Measurements from ENCODE around the gene F2.
"Not testable (repeated sequence)": the region's sequence is repeated elsewhere in the genome, so short reads cannot be mapped to it uniquely, and the experiment has no call there.

Gene F2

DNA sequence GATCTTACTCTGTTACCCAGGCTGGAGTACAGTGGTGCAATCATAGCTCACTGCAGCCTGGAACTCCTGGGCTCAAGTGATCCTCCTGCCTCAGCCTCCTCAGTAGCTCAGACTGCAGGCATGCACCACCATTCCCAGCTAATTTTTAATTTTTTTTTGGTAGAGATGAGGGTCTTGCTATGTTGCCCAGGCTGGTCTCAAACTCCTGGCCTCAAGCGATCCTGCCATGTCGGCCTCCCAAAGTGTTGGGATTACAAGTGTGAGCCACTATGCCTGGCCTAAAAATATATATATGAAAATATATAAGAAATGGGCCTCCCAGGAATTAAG is 1.2 kb upstream of the F2 start:
- not testable (repeated sequence) for DNase-seq (ENCODE audit: low read depth in 2 of 2, low spot score in 1 of 2)

DNA sequence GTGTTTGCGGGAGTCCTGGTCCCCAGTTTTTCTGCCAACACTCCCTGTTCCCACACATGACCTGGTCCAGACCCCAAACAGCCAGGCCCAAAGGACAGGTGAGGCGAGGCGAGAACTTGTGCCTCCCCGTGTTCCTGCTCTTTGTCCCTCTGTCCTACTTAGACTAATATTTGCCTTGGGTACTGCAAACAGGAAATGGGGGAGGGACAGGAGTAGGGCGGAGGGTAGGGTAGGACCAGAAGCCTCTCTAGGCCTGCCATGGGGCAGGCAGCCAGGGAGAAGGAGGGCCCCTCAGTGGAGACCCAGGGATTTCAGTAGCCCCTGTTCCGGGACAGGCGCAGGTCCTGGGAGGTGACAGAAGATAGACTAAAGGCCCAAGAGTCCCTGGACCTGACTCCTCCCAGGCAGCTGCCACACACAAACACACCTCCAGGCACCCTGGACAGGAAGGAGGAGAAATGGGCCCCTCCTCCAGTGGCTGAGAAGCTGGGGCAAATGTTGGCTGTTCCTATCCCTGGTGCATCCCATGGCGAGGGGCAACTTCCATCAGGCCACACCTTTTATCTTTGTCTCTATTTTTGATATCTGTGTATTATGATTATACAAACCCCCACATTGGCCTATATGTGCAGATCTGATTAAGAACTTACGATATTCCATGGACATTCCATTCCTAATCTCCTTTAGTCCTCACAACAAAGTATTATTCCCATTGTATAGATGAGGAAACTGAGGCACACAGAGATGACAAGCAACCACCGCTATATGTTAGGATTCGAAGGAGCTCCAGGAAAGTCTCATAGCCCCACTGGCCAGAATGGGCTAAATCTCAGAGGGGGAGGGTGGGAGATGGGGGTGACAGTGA is 626 bp upstream of the F2 start:
- DNase-seq (ENCODE audit: low read depth in 2 of 2, low spot score in 1 of 2): no peak

DNA sequence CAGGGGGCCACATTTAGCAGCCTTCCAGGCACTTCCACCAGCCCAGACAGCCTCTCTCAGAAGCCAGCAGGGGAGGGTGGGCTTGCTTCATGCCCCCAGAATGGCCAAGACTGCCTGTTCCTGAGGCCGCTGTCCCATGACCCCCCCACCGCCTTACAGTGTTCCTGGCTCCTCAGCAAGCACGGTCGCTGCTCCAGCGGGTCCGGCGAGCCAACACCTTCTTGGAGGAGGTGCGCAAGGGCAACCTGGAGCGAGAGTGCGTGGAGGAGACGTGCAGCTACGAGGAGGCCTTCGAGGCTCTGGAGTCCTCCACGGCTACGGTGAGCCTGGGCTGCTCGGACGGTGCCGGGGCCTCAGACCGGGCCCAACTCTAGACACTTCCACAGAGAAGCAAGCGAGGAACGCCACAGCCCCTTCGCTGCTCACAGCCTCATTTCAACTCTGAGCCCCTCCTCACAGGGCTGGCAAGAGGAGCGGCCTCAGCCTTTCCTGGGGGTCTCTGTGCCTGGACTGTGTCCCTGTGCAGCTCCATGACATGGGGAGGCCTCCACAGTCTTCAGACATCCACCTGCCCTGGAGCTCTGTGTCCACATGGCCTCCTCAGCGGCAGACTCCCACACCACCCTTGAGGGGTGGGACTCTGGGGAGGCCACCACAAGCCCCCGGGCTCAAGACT is 668 bp downstream of the F2 start:
- DNase-seq (ENCODE audit: low read depth in 2 of 2, low spot score in 1 of 2): no peak

DNA sequence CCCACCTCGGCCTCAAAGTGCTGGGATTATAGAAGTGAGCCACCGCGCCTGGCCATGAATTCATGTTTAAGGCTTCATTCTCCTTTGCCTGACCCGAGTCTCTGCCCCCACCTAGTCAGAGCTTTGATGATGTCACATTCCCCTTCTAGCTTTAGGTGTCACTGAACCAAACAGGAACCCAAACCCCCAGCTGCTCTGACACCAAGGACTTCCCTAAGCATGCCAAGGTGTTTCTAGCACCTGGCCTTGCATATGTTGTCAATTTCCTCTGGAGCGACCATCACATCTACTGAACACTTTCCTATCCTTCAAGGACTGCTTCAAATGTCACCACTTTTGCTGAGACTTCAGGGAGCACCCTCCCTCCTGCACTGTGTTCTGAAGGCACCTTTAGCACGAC is 2.3 kb downstream of the F2 start:
- DNase-seq (ENCODE audit: low read depth in 2 of 2, low spot score in 1 of 2): no peak

DNA sequence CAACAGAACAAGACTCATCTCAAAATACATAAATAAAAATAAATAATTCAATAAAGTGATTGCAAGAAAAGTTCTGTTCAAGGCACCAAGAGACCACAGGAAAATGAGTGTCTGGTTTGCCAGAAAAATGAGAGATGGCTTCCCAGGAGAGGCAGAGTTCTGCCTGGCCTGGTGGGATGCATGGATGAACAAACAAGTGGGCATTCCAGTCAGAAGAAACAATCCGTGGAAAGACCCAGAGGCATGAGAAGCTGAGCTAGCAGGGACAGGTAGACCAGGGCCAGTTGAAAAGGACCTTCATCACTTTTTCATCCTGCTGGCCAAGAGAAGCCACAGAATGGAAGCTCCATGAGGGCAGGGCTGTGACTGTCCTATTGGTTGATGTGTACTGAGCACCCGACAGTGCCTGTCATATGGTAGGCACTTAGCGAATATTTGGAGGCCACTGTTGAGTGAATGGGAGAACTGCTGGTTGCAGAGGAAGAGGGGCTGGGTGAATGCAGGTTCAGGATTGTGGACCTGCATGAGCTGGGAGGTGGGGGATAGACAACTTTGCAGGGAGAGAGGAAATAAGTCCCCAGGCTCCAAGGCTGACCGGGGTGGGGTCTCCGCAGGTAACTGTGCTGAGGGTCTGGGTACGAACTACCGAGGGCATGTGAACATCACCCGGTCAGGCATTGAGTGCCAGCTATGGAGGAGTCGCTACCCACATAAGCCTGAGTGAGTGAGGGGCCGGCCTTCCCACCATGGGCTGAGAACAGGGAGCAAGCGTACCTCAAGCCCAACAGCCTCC is 3.7 kb downstream of the F2 start:
- no peak for DNase-seq (ENCODE audit: low read depth in 2 of 2, low spot score in 1 of 2)

DNA sequence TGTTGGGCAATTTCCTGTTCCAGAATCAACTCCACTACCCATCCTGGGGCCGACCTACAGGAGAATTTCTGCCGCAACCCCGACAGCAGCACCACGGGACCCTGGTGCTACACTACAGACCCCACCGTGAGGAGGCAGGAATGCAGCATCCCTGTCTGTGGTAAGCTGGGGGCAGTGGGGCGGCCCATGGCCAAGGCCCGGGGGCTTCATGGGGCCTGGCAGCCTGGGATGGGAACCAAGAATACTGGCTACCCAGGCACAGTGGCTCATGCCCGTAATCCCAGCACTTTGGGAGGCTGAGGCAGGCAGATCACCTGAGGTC is 4.3 kb downstream of the F2 start:
- no peak for DNase-seq (ENCODE audit: low read depth in 2 of 2, low spot score in 1 of 2)

DNA sequence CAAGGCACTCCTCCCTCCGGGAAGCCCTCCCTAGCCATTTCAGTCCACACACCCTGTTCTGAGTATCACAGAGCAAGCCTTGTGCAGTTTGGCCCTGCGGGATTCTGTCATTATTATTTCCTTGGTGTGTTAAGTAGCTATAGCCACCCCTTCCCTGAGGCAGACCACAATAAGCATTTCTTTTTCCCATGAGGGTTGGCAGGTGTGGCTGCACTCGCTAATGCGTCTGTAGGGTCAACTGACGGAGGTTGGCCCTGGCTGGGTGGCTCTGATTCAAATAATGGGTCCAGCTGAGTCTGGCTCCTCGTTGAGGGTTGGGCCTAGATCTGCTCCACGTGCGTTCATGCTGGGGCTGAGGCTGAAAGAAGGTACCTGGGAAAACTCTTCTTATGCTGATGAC is 5.1 kb downstream of the F2 start:
- no peak for DNase-seq (ENCODE audit: low read depth in 2 of 2, low spot score in 1 of 2)

DNA sequence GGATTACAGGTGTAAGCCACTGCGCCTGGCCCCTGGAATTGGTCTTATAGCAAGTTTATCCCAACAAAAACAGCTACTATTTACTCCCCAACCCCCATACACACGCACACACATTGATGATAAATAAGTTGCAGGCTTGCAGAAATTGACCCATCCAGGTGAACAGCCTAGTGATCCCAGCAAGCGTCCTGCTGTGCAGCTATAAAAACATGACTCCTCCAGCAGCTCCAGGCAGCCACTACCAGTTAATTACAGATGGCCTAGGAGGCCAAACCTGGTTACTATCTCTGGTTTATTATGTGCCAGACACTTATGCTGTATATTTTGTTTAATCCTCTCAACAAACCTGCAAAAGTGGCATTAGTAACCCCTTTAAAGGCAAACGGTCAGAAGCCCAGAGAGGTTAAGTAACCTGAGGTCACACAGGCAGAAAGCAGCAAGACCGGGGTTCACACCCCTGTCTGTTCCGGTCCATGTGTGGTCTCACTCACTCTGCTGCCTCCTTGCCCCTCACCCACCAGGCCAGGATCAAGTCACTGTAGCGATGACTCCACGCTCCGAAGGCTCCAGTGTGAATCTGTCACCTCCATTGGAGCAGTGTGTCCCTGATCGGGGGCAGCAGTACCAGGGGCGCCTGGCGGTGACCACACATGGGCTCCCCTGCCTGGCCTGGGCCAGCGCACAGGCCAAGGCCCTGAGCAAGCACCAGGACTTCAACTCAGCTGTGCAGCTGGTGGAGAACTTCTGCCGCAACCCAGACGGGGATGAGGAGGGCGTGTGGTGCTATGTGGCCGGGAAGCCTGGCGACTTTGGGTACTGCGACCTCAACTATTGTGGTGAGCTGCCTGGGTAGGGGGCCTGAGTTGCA is 6.6 kb downstream of the F2 start:
- no peak for DNase-seq (ENCODE audit: low read depth in 2 of 2, low spot score in 1 of 2)

DNA sequence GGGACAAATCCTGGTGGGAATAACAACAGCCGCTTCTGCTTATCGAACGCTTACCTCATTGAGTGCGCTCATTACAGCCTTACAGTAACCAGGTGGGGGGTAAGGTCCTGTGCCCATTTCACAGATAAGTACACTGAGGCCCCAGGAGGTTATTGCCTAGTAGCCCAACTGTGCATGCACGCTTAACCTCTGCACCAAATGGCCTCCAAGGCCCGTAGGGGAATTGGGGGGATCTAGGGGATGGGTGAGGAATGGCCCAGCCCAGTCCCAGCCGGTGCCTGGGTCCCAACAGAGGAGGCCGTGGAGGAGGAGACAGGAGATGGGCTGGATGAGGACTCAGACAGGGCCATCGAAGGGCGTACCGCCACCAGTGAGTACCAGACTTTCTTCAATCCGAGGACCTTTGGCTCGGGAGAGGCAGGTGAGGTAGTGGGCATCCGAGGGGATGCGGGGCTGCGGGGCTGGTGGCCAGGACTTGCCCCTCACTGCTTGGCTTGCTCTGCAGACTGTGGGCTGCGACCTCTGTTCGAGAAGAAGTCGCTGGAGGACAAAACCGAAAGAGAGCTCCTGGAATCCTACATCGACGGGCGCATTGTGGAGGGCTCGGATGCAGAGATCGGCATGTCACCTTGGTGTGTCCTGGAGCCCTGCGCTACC is 7.3 kb downstream of the F2 start:
- DNase-seq (ENCODE audit: low read depth in 2 of 2, low spot score in 1 of 2): no peak

DNA sequence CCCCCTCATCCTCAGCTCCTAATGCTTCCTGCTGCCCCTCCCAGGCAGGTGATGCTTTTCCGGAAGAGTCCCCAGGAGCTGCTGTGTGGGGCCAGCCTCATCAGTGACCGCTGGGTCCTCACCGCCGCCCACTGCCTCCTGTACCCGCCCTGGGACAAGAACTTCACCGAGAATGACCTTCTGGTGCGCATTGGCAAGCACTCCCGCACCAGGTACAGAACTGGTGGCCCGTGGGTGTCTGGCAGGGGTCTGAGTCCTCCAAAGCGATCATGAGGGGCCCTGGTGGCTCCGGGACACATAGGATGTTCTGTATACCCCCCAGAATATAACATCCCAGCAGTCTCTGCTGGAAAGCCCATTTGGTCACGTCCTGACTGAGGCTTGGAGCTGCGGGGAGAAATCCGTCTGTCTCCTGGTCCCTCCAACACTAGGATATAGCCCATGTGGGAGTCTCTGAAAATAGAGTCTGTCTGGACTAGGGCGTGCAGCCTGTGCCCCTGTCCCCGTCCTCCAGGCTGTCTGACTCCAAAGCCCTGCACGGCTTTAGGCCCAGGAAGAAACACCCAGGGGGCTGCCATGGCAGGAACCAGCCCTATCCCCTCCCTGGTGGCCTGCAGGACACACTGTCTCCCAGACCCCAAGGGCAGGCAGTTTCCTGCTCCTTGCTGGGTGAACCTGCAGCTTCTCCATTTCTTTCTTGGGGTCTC is 9.1 kb downstream of the F2 start:
- no peak for DNase-seq (ENCODE audit: low read depth in 2 of 2, low spot score in 1 of 2)

DNA sequence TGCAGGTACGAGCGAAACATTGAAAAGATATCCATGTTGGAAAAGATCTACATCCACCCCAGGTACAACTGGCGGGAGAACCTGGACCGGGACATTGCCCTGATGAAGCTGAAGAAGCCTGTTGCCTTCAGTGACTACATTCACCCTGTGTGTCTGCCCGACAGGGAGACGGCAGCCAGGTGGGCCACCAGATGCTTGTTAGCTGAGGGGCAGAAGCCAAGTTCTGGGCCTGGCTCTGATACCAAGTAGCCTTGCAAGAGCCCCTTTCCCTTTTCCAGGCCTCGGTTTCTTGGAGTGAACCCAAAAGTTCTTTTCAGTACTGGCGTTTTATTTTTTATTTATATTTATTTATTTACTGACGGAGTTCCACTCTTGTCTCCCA is 9.6 kb downstream of the F2 start:
- DNase-seq (ENCODE audit: low read depth in 2 of 2, low spot score in 1 of 2): no peak

DNA sequence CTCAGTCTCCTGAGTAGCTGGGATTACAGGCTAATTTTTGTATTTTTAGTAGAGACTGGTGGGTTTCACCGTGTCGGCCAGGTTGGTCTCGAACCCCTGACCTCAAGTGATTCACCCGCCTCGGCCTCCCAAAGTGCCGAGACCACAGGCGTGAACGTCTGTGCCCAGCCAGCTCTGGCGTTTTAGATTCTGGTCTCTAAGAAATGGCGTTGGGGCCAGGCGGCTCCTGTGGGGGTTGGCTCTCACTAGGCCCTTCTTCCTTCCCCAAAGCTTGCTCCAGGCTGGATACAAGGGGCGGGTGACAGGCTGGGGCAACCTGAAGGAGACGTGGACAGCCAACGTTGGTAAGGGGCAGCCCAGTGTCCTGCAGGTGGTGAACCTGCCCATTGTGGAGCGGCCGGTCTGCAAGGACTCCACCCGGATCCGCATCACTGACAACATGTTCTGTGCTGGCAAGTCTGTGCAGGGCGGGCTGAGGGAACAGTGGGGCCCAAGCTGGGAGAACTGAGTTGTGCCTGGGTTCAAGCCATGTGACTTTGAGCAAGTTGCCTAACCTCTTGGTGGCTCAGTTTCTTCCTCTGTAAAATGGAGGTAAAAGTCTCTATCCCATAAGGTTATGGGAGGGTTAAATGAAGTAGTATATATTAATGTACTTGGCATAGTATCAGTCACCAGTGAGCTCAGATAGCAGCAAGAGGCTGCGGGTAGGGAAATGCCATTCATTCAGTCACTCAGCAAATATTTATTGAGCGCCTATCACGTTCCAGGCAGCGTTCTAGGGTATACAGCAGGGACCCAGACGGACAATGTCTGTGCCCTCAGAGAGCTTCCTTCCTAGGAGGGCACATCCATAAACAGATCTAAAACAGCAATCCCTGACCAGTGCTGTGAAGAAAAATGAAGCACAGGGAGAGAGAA is 10.4 kb downstream of the F2 start:
- DNase-seq (ENCODE audit: low read depth in 2 of 2, low spot score in 1 of 2): no peak

DNA sequence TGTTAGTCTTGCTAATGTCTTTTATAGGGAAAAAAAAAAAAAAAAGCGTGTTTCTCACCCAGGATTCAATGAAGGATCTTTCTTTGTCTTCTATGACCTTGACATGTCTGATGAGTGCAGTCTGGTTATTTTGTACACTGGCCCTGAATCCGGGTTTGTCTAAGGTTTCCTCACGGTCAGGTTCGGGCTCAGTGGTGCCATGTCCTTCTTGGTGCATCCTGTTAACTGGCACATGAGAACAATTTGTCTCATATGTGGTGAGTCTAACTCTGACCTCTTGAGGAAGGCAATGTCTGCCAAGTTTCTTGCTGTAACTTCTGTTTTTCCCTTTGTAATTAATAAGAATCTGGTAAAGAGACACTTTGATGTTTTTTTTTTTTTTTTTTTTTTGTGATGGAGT is 12.5 kb downstream of the F2 start:
- no peak for DNase-seq (ENCODE audit: low read depth in 2 of 2, low spot score in 1 of 2)

DNA sequence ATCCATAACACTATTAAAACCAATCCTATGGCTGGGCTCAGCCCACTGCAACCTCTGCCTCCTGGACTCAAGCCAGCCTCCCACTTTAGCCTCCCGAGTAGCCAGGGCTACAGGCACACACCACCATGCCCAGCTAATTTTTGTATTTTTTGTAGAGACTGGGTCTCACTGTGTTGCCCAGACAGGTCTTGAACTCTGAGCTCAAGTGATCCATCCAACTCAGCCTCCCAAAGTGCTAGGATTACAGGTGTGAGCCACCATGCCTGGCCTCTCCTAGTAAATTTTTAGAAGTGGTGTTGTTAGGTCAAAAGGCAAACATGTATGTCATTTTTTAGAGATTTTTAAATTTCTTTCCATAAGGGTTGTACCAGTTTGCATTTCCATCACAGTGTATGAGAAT is 14.2 kb downstream of the F2 start:
- no peak for DNase-seq (ENCODE audit: low read depth in 2 of 2, low spot score in 1 of 2)

DNA sequence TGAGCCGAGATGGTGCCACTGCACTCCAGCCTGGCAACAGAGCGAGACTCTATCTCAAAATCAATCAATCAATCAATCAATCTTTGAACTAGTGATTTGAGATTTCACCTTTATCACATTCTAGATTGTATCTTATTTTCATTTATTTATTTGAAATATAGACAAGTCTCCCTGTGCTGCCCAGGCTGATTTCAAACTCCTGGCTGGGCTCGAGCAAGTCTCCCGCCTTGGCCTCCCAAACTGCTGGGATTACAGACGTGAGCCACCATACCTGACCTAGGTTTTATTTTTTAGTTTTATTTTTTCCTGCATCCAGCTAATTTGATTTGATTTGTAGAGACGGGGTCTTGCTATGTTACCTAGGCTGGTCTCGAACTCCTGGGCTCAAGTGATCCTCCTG is 17.1 kb downstream of the F2 start:
- DNase-seq (ENCODE audit: low read depth in 2 of 2, low spot score in 1 of 2): no peak

DNA sequence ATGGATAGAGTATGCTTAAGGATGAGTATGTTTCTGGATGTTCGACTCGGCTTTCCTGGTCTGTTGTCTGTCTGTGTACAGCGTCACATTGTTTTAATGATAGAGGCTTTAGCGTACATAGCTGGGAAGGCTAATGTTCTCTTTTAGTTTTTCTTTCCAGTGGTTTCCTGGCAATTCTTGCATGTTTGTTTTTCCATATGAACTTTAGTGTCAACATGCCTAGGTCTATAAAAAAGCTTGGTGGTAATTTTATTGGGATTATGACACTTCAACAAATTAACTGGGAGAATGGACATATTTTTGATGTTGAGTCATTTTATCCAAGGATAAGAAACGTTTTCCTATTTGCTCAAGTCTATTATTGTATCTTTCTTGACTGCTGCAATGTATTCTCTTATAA is 17.6 kb downstream of the F2 start:
- no peak for DNase-seq (ENCODE audit: low read depth in 2 of 2, low spot score in 1 of 2)

DNA sequence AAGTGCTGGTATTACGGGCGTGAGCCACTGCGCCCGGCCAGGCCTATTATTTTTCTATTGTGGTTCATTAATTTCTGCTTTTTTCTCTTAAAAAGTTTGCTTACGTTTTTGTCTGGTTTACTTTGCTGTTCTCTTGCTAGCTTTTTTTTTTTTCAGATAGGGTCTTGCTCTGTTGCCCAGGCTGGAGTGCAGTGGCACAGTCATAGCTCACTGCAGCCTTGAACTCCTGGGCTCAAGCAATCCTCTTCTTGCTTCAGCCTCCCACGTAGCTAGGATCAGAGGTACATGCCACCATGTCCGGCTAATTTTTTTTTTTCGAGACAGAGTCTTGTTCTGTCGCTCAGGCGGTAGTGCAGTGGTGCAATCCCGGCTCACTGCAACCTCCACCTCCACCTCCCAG is 18.7 kb downstream of the F2 start:
- DNase-seq (ENCODE audit: low read depth in 2 of 2, low spot score in 1 of 2): no peak

DNA sequence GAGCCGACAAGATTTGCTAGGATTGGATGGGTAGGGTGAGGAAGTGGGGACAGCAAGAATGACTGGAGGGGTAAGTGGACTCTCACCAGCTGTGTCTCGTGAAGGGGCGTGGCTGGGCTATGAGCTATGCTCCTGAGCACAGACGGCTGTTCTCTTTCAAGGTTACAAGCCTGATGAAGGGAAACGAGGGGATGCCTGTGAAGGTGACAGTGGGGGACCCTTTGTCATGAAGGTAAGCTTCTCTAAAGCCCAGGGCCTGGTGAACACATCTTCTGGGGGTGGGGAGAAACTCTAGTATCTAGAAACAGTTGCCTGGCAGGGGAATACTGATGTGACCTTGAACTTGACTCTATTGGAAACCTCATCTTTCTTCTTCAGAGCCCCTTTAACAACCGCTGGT is 19.9 kb downstream of the F2 start:
- DNase-seq (ENCODE audit: low read depth in 2 of 2, low spot score in 1 of 2): no peak

Data from stimulated activated CD8-positive, alpha-beta memory T cell treated with anti-CD3 and anti-CD28 coated beads, Interleukin-4, amount 100 ng/mL, for 4 hours (primary cell).